ENCODE results near the gene EIF4G2.

DNA sequence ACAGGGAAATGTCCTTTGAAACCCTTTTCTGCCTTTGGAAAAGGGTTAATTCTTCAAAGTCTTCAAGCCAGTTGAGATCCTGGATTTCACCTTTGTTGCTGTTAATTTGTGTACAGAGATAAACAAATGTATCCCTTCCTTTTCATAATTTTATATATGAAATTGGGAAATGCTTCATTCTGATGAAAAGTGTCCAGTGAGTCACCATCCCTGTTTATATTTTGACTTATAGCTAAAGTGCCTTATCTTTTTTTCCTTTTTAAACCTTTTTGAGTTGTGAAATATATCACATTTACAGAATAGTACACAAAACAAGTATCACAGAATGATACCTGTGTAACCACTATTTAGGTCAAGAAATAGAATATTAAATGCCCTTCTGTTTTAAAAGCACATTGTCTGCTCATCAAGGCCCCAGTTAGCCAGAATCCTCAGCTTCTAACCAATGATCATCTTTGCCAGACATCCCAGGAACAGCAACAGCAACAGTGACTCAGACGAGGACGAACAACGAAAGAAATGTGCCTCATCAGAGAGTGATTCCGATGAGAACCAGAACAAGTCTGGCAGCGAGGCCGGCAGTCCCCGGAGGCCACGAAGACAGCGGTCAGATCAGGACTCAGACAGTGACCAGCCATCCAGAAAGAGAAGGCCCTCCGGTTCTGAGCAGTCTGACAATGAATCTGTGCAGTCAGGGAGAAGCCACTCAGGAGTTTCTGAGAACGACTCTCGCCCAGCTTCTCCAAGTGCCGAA lies 30.3 kb downstream of the EIF4G2 start:
- no peak for TF ChIP-seq EZH2 (IDR thresholded peaks at IDR 0.05; ENCODE audit: borderline replicate concordance, low read depth, low read length, poor library complexity, severe bottlenecking)
- TF ChIP-seq, protein P1, sequence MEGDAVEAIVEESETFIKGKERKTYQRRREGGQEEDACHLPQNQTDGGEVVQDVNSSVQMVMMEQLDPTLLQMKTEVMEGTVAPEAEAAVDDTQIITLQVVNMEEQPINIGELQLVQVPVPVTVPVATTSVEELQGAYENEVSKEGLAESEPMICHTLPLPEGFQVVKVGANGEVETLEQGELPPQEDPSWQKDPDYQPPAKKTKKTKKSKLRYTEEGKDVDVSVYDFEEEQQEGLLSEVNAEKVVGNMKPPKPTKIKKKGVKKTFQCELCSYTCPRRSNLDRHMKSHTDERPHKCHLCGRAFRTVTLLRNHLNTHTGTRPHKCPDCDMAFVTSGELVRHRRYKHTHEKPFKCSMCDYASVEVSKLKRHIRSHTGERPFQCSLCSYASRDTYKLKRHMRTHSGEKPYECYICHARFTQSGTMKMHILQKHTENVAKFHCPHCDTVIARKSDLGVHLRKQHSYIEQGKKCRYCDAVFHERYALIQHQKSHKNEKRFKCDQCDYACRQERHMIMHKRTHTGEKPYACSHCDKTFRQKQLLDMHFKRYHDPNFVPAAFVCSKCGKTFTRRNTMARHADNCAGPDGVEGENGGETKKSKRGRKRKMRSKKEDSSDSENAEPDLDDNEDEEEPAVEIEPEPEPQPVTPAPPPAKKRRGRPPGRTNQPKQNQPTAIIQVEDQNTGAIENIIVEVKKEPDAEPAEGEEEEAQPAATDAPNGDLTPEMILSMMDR (conservative IDR thresholded peaks at IDR 0.05; ENCODE audit: low read depth, low read length), result no peak
